ENCODE data around the gene TTLL11.

Gene TTLL11

DNA sequence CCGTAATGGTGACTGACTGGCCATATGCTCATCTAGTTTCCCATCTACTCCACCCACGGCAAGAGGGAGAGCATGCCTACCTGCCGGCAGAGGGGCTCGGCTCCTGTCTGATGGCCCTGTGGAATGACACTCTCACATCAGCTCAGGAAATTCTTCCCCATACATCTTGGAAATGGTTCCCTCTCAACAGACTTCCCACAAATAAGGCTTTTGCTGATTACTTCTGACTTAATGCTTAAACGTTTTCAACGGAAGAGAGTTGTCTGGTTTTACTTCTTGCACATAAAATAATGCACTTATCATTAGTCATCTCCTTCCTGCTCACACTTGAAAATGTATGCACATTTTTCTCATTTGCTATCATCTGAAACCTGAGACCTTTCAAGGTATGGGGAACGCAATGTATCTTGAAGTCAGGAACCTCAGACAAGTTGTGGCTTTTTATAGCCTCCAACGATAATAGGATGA lies 129.5 kb downstream of the TTLL11 start:
- no peak for ATAC-seq

DNA sequence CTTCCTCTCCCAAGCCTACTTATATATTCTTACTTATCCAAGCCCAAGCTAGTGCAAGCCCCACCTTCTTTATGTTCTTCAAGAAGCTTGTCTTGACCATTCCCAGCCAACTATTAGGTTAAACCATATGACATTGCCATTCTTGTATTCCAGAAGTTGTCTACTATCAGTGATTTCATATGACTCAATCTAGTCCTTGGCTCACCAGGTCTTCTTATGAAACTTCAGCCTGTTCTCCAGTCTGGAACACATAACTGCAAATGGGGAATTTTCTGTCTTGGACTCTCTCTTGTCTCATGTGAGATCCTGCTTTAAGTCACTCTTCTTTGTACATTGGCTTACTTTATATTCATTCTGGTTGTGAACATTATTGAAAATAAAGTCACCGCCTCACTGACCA lies 130.7 kb downstream of the TTLL11 start:
- ATAC-seq = no peak

DNA sequence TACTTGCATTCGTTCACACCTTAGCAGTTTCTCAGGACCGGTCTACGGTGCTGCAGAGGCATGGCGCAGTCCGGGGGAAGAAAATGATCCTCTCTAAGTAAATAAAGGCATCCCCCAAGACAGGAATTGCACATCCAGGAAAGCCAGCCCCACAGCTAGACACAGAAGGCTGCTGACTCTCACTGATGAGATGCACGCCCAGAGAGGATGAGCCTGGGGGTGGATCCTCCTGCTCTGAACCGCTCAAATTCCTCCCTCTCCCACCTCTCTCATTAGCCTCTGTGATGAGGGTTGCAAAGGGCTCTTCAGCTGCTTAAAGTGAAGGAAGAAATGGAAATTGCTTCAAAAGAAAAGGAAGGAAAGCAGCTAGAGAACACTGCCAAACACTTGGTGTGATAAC lies 132.4 kb downstream of the TTLL11 start:
- no peak for ATAC-seq

DNA sequence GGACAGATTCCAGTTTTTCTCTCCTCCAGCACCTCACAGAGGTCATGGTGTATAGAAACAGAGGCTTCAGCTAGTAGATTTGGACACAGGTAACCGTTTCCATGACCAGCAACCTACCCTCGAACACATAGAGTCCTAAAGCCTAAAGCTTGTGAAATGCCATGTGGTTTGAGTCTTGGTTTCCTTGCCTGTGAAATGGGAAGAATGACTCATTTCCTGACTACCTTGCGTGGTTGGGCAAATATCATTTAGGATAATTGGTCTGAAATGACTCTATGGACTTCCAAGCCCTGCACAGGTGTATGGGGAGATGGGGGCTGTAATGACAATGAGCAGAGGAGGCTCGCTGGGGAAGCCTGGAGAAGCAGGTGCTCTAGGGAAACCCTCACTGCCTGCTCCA lies 134.6 kb downstream of the TTLL11 start:
- no peak for ATAC-seq

DNA sequence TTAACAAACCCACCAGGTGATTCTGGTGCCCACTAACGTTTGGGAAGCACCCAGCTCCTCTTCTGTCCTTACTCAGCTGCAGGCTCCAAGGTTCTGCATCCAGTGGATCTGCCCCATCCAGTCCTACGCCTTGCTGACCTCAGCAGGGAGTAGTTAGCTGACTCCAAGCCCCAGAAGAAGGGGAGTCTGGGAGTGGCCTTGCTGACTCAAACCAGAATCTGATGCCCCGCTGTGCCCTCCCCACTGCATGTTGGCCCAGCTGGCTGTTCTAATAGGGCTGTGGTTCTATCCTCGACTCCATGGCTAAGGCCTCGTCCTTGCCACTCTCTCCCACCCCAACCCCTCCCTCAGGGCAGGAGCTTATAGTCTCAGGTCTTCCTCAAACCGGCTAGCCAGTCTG lies 136.3 kb downstream of the TTLL11 start:
- no peak for ATAC-seq

DNA sequence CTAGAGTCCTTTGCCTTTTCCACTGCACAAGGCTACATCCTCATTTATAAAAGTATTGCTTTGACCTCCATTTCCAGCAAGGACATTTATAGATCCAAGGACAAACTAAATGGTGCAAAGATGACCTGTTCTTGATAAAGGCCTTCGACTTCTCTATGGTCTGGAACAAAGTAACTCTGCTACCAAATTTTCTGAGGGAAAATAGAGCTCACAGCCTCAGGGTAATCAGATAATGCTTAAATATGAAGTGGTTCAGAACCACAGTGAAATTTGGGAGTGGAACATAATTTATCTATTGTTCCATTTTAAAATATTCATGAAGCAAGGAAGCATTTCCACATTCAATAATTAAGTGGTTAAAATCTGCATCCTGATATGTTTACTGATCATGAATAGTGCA lies 137.5 kb downstream of the TTLL11 start:
- ATAC-seq = no peak

DNA sequence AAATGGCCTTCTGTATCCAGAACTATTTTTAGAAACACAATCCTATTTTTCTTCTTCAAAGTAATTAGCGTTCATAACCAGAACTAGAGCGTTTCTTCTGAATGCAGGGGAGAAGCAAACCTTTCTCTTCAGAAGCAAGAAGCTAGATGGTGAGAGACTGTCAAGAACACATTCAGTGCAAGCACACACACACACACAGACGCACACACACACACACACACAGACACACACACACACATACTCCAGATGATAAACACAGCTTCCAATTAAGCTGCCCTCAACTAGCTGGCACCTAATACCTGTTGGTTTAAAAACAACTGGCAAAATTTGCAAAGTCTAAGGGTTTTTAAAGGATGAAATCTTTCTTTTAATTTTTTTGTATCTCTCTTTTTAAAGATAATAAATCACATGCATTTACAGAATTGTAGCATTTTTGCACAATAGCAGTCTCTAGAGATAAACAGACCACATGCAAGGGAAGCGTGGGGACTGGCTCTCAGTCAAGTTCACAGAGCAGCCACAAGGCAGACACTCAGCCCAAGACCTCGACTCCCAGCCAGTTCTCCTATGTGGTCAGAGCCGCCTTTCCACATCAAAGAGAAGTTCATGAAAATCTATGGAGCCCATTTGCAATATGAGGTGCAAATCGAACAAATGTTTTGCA lies 138.5 kb downstream of the TTLL11 start:
- no peak for ATAC-seq

DNA sequence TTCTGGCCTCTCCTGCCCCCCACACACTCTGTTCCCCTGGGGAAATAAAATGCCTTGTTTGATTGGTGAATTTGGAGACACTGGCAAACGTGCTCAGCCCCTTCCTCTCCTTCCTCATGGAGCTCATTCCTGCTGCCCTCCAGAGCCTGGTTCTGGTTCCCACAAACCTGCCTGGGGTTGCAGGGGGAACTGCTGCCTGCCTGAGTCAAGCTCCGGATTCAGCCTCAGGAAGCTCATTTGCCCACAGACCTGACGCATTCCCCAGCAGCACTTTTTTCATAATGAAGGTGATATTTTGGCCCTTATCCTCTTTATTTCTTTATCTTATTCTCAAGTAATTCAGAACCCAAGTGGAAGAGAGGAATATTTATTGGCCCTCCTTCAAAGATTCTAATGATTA lies 140.5 kb downstream of the TTLL11 start:
- ATAC-seq = no peak

DNA sequence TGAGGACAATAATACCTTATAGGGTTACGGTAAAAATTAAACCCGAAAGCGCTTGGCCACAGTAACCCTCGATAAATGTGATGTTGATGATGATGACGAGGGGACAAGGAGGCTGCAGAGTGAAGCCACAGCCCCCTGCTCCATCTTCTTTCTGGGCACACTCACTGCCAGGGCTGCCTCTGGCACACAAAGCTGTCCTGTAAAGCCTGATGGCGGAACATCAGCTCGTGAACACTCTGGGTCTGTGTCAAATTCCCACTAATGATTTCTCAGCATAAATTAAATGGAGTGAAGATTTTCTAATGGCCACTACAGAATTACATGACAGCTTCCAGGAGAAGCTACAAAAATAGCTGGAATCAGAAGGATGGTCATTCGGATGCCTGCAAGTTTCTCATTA lies 142.2 kb downstream of the TTLL11 start:
- no peak for ATAC-seq

DNA sequence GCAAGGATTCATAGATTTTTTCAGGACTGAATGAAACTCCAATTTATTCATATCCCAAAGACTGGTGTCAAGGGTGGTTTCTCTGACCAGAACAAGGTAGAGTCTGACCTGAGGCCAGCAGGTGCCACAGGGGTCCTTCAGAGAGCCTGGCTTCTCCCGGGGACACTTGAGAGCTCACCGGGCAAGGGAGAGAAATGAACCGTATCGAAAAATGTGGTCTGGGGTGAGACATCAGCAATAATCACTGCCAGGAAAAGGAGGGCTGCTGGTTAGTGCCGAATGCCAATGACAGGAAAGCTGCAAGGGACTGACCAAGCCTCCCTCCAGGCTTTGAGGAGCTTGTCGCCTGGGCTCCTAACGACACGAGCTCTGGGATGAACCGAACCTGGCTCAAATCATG lies 142.7 kb downstream of the TTLL11 start:
- no peak for ATAC-seq

DNA sequence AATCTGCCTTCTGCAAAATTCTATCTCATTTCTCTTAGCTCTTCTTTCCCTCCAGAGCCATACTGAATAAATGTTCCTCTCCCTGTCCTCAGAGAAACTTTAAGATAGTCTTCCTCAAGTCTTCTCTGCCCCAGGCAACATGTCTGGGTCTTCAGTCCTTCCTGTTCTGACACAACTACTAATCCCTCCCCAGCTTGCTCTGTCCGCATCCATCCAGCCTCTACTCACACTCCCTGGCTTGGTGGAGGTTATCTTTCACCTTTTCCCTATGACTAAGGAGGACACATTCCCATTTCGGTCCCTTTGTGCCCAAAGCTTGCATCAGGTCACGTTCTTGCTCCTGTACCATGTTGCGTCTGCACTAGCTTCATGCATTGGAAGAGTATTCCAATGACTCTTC lies 143.3 kb downstream of the TTLL11 start:
- no peak for ATAC-seq

DNA sequence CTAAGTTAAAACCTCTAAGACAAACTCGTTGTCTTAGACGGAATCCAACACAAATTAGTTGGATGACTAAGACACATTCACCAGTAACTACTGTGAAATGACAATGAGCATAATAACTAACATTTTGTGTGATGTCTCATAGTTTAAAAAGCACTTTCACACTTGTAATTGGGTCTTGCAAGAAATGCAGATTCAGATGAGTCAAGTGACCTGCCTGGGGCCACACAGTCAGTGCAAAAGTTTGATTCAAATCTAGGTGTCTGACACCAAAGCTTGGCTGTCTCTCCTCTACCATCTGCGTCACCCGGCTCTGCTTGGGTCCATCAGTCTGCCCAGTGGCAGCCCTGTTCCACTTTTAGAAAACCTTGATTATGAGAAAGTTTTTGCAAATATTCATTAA lies 143.7 kb downstream of the TTLL11 start:
- no peak for ATAC-seq

DNA sequence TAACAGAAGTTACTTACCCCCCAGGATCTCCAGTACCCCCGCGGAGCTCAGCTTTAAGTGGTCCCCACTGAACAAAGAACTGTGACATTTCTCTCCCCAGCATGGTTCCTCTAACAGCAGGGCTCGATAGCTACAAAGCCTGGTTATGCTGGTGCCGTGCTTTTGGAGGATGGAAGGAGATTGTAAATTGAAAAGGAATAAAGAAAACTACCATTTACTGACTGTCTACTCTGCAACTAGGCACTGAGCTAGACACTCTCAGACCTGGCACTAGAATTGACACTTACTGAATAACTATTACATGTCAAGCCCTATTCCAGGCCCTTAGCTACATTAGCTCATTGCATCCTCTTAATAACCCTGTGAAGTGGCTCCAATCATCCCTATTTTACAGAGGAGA lies 145.3 kb downstream of the TTLL11 start:
- no peak for ATAC-seq

DNA sequence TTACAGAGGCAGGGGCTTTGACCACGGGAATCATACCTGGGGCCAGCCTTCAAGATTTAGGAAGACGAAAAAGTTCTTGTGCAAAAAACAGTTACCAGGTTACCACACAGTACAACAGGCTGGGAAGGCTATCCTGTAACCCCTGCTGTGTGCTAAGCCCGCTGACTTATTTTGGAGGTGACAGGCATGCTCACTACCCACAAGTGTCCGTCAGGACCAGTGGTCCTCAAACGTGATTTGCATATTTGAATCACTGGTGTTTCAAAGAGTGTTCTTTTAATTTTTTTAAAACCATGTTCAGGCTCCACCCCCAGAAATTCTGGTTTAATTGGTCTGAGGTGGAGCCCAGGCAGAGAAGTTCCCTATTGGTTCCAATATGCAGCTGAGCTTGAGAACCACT lies 146.6 kb downstream of the TTLL11 start:
- no peak for ATAC-seq

DNA sequence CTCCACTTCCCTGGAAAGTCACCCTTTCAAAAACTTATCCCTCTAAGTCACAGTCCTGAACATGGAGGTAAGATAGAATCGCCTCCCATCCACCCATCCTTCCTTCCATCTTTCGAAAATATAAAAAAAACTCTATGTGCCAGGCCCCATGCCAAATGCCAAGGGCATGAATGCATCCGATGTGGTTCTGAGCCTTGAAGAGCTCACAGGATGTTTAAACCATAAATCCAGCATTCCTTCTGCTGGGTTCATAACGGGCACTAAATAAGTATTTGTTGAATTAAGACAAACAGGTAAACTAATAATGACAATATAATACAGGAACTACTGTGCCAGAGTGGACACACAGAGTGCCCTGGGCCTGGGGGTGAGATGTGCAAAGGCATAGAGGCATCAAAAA lies 147.3 kb downstream of the TTLL11 start:
- ATAC-seq = no peak

DNA sequence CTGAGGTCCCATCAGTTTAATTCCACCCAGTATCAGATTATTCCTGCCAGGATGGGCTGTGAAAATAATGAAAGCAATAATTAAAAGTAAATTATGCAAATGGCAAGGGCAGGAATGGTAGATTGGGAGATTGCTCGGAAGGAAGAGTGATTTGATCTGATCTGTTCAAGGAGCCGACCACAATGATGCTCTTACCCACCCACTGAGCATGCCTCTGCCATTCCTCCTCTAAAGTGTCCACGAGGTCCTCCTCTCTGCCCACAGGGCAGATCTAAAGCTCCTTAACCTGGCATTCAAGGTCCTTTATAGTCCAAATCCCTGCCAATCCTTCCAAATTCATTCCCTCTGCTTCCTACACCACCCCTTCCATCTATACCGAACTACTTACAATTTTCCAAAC lies 147.8 kb downstream of the TTLL11 start:
- ATAC-seq = no peak

DNA sequence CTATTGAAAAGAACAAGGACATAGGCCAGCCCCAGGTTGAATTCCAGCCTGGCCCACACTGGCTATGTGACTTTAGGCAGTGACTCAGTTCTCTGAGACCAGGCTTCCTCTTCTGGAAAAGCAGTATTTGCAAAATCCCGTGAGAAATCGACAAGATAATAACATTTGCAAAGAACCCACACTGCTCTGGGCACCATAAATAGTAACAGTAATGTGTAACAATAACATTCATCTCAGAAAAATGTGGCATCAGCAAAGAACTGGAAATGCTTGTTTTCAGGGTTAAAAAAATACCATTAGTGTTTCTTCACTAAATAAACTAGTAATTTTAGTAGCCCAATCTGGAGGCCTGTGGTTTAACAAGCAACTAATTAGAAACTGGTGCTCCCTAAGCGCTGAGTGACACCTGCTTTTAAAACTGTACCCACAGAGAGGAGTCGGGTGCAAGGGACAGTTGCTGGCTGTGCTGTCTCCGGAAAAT lies 148.4 kb downstream of the TTLL11 start:
- no peak for ATAC-seq

DNA sequence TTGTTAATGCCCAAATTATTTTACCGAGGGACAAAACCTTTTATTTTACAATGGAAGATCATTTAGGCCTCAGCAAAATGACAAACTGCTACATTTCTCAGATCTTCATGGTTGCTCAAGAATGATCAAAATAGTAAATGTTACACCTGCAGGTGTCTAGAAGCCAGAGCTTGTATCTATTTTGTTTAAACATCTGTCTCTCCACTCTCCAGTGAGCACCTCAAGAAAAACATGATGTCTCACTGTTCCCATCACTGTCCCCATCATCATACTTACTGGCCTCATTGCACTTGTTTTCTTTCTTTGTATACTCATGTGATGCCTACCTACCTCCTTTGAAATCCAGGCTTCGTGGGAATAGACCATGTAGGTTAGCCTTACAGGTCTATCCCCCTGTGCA lies 149.6 kb downstream of the TTLL11 start:
- ATAC-seq = no peak

DNA sequence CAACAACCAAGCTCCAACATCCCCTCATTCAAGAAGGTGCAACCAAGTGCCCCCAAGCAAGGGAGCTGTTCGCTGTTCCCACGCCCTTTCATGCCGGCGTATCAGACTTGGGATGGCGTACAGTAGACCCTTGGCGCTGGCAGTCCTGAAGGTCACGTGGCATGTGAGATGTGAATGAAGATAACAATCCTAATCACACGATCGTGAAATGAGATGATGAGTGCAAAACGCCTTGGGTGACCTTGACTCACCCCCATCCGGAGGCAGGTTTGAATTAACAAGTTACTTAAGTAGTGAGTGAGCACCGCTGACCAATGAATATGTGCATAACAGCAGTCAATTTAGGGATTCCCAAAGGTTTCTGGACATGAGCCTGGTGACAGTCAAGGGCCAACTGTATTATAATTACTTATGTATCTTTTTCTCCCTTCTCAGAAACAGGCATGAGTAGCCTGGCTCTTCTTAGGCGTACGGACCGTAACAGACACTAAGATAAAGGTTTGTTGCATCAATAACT lies 150.2 kb downstream of the TTLL11 start:
- no peak for ATAC-seq

DNA sequence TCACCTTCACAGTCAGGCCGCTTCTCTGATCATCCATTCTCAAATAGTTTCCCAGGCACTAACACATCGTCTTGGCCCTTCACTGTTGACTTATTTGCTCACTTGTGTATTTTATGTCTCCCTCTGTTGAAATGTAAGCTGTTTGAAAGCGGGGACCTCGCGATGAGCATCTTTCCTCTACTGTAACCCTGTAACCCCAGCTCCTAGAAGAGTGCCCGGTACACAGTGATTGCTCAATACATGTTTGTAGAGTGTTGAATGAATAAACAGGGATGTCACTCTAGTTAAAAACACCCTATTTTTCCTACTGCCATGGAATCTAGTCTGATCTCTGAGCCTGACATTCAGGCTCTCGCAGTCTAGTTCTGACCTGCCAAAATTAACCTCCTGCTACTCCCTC lies 150.8 kb downstream of the TTLL11 start:
- ATAC-seq = no peak

DNA sequence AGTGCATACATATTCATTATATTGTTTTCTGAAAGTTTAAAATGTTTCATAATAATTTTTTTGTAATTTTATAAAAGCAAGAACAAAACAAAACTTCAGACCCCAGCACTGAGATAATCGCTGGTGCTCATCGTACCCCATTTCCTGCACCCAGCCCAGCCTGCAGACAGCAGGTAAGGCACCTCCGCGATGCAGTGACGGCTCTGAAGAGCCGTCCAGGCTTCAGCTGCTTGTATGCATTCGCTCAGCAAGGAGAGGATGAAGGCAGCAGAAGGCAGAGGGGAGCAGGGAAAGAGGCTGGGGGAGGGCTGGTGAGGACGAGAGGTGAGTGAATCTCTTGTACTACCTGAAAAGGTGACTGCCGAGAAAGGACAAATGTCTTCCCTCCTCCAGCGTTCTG lies 153.5 kb downstream of the TTLL11 start:
- no peak for ATAC-seq

DNA sequence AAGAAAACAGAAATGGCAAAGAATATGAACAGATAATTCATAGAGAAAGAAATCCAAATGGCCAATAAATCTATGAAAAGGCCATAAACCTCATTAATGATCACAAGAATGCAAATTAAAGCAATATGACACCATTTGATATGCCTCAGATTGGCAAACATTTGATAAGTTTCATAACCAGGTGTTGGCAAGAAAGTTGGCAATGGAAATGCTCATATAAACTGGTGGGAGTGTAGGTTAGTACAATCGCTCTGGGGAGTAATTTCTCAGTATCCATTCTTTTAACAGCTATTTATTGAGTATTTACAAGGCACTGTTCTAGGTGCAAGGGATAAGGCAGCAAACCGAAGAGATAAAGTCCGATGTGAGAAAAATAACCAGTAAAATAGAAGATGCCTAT lies 154.5 kb downstream of the TTLL11 start:
- ATAC-seq = no peak

DNA sequence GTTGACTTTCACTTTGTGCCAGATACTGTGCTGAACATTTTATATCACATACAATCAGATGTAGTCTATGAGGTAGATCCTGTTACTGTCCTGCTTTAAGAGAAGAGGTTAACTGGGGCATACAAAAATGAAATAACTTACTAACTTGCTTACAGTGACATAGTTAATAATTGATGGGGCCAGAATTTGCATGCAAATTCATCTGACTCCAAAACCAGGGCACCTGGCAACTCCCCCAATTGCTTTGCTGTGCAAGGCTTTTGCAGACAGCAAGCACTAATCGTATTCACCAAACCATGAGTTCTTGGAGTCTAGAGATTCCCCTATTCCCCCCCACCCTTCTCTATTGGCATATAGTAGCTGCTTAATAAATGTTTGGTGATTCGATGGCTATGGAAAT lies 155.9 kb downstream of the TTLL11 start:
- ATAC-seq = no peak

DNA sequence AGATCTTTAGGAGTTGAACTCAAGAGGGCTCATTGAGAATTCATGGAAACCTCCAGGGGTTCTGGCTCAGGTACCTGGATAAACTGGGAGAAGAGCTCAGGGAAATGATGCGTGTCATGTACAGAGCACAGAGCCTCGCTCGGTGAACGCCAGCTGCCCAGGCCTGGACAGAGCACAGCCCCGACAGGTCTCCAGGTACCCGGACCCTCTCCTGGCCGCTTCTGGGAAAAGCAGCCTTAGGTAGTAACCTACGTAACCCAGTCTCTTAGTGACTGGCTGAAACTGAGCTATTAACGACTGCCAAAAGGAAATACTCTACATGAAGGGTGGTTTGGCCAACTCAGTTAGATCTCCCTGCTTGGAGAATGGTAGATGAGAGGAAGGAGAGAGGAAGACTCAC lies 157.4 kb downstream of the TTLL11 start:
- ATAC-seq = no peak

DNA sequence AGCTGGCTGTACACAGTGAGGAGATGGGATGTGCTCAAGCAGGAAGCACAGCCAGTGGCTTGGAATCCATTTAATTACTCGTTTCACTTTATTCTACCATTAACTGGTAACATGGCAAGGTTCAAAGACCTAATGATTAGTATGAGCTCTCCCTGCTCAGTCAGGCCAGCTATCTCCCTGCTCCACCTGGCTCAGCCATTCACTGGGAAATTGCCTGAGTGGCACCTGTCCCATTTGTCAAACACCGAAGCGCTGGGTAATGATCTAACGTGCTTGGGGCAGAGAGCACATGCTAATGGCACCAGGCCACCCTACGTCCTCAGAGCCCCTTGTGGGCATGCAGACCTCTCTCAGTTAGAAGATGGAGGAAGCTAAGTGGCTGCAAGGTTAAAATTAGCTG lies 162.2 kb downstream of the TTLL11 start:
- no peak for ATAC-seq

Measured in activated CD4-positive, CD25-positive, alpha-beta regulatory T cell treated with anti-CD3 and anti-CD28 coated beads, Interleukin-2, amount 50 U/mL, for 24 hours (primary cell).